Transverse colon (tissue), 4 donors: Measurements from ENCODE around the gene GRAMD2B.

ENCODE experiments used
- CTCF ChIP-seq, 5 experiments: fragments of 200-600 bp in 3 of 5; fragments of 450-650 bp in 2 of 5; sonication (generic) in 3 of 5; IDR thresholded peaks; 1 replicate in 2 of 5; 2 replicates in 3 of 5; pipeline ENCODE4 v1.5.1; 2016 to 2017; ENCODE audit warnings: antibody characterized with exemption in 5 of 5, inconsistent platforms in 3 of 5, mild to moderate bottlenecking in 2 of 5, moderate library complexity in 1 of 5
- EP300 ChIP-seq: sonication (generic); formaldehyde crosslinking; IDR thresholded peaks from one replicate; pipeline ENCODE4 v1.6.1; 2017; ENCODE audit warnings: antibody characterized with exemption, low read depth
- POLR2A ChIP-seq: fragments of 450-650 bp; IDR thresholded peaks from one replicate; pipeline ENCODE4 v1.6.1; 2016; ENCODE audit warnings: antibody characterized with exemption, mild to moderate bottlenecking, moderate library complexity
- POLR2AphosphoS5 ChIP-seq, 3 donors: sonication (generic); formaldehyde crosslinking; IDR thresholded peaks; one replicate each; pipeline ENCODE4 v1.6.1; 2016; ENCODE audit warnings: antibody characterized with exemption in 3 of 3

GRCh38 chr5:126499853-126500342 is 76.7 kb downstream of the GRAMD2B start:
- TF ChIP-seq CTCF (IDR thresholded peaks at IDR 0.05) (peak; percentile 45 to 57 (median 52)), POLR2A (no peak), POLR2AphosphoS5 (IDR thresholded peaks at IDR 0.05) (no peak), EP300 (no peak)
